GM18909 (cell line): Measurements from ENCODE around the gene RYR3.

Experiments
- ATAC-seq: cut with Tn5 transposase; IDR thresholded peaks from one replicate; pipeline ENCODE4 v1.9.1; 2021; ENCODE audit warnings: mild to moderate bottlenecking; ENCODE audit not compliant: unreplicated experiment, poor library complexity

The RYR3 gene

GRCh38 chr15:33442449-33442848 lies 131.7 kb downstream of the RYR3 start:
- no peak for ATAC-seq

- ATAC-seq: no peak
These were observed 132.9 kb downstream of the RYR3 start for GRCh38 chr15:33443708-33444107.

GRCh38 chr15:33445984-33446383 lies 135.2 kb downstream of the RYR3 start:
- no peak for ATAC-seq

- ATAC-seq: no peak
These were observed 137.4 kb downstream of the RYR3 start for GRCh38 chr15:33448151-33448550.

GRCh38 chr15:33448961-33449606 lies 138.3 kb downstream of the RYR3 start:
- ATAC-seq: no peak

- ATAC-seq: no peak
These were observed 139.0 kb downstream of the RYR3 start for GRCh38 chr15:33449810-33450209.

- ATAC-seq: no peak
These were observed 140.6 kb downstream of the RYR3 start for GRCh38 chr15:33451385-33451784.

- no peak for ATAC-seq
These were observed 143.0 kb downstream of the RYR3 start for GRCh38 chr15:33453761-33454160.

- no peak for ATAC-seq
These were observed 143.6 kb downstream of the RYR3 start for GRCh38 chr15:33454346-33454745.

GRCh38 chr15:33454996-33455395 lies 144.2 kb downstream of the RYR3 start:
- ATAC-seq: no peak

- no peak for ATAC-seq
These were observed 147.7 kb downstream of the RYR3 start for GRCh38 chr15:33458421-33458820.

GRCh38 chr15:33460166-33460805 lies 149.5 kb downstream of the RYR3 start:
- no peak for ATAC-seq

- no peak for ATAC-seq
These were observed 150.9 kb downstream of the RYR3 start for GRCh38 chr15:33461671-33462070.

- no peak for ATAC-seq
These were observed 156.5 kb downstream of the RYR3 start for GRCh38 chr15:33467146-33467815.

- no peak for ATAC-seq
These were observed 157.0 kb downstream of the RYR3 start for GRCh38 chr15:33467816-33468163.

GRCh38 chr15:33468740-33469139 lies 158.0 kb downstream of the RYR3 start:
- ATAC-seq: no peak

GRCh38 chr15:33473005-33473404 lies 162.2 kb downstream of the RYR3 start:
- no peak for ATAC-seq

GRCh38 chr15:33473714-33474113 lies 162.9 kb downstream of the RYR3 start:
- no peak for ATAC-seq

GRCh38 chr15:33476076-33476475 lies 165.3 kb downstream of the RYR3 start:
- ATAC-seq: no peak

GRCh38 chr15:33476908-33477307 lies 166.1 kb downstream of the RYR3 start:
- no peak for ATAC-seq

- ATAC-seq: no peak
These were observed 178.6 kb downstream of the RYR3 start for GRCh38 chr15:33489335-33489734.

- no peak for ATAC-seq
These were observed 179.9 kb downstream of the RYR3 start for GRCh38 chr15:33490703-33491102.
